Activated naive CD4-positive, alpha-beta T cell treated with anti-CD3 and anti-CD28 coated beads, Interleukin-2, amount 10 ng/mL, durations not matched to agents 5 hours and 36 hours (primary cell): ENCODE measurements around the gene MAT1A. TPM values are rescaled to one million over a fixed set of nuclear protein-coding genes. Genes with fewer than 3 reads are reported as not detected.

ENCODE experiments used
- total RNA-seq, 2 experiments: library from RNA; stranded (reverse); gene quantifications; one replicate each; pipeline ENCODE4 v1.2.3, GENCODE V29; 2021

Gene MAT1A
- total RNA-seq, result not detected

GRCh38 chr10:80289451-80290287 lies at the start of gene MAT1A:
Gene MAT1A, minus strand, starts transcription at chr10:80289658. Its CDS starts 235 bp downstream, at chr10:80289423.

Other genes with a start within 250 kb of the MAT1A start
- gene TMEM254, start 211.0 kb downstream of the MAT1A start, total RNA-seq, result 10 to 100 TPM; 16.2 to 18.7 TPM
- gene PLAC9, start 156.9 kb downstream of the MAT1A start, total RNA-seq, result not detected
- gene ANXA11, start 84.1 kb downstream of the MAT1A start, total RNA-seq, result 100 to 1,000 TPM; 281 to 289 TPM
- gene DYDC1, start 67.1 kb upstream of the MAT1A start, total RNA-seq, result not detected
- not detected for gene DYDC2, start 67.1 kb upstream of the MAT1A start, total RNA-seq
- gene PRXL2A, start 118.9 kb upstream of the MAT1A start, total RNA-seq, result 1 to 10 TPM; 8.5 to 8.8 TPM
- gene TSPAN14, start 164.7 kb upstream of the MAT1A start, total RNA-seq, result 100 to 1,000 TPM; 138 to 145 TPM
- under 1 TPM; 0.10 to 0.15 TPM for gene SH2D4B, start 248.2 kb upstream of the MAT1A start, total RNA-seq